NCI-H1105 (cell line): Measurements from ENCODE around the gene SLC25A2.
A peak's percentile ranks its signal among the peaks of the same experiment; 100 is the strongest.
"Not testable (repeated sequence)": the region's sequence is repeated elsewhere in the genome, so short reads cannot be mapped to it uniquely, and the experiment has no call there.

Experiments used
- DNase-seq: peaks from one replicate; lab custom pipeline; 2025; lab: John Stamatoyannopoulos, UW

Gene SLC25A2

DNA sequence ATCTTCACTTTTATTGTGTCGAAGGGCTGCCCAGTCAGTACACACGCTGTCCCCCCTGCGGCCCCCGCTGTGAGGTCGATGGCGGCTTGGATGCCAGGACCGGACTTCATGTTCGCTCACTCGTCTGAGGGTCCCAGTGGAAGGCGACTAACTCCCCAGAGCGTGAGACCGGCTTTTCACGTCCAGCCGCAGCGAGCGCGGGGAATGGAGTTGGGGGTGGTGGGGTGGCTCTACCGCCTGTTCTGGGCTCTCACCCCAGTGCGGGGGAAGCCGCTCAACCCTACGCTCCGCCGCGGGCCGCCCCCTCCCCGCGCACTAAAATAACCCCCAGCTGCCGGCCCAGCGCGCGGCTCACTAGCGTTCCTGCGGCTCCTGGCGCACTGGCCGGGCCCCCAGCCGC lies at the start of gene SLC25A2:
Gene SLC25A2, minus strand, starts transcription at position 294 of the 400 bp plus-strand sequence. Its CDS starts 184 bp downstream, at position 110.
- DNase-seq = no peak

DNA sequence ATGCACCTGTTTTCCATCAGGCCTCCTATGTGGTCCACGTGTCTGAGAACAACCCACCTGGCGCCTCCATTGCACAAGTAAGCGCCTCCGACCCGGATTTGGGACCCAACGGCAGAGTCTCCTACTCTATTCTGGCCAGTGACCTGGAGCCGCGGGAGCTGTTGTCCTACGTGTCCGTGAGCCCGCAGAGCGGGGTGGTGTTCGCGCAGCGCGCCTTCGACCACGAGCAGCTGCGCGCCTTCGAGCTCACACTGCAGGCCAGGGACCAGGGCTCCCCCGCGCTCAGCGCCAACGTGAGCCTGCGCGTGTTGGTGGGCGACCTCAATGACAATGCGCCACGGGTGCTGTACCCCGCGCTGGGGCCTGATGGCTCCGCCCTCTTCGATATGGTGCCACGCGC lies 47.7 kb upstream of the SLC25A2 start:
- no peak for DNase-seq

DNA sequence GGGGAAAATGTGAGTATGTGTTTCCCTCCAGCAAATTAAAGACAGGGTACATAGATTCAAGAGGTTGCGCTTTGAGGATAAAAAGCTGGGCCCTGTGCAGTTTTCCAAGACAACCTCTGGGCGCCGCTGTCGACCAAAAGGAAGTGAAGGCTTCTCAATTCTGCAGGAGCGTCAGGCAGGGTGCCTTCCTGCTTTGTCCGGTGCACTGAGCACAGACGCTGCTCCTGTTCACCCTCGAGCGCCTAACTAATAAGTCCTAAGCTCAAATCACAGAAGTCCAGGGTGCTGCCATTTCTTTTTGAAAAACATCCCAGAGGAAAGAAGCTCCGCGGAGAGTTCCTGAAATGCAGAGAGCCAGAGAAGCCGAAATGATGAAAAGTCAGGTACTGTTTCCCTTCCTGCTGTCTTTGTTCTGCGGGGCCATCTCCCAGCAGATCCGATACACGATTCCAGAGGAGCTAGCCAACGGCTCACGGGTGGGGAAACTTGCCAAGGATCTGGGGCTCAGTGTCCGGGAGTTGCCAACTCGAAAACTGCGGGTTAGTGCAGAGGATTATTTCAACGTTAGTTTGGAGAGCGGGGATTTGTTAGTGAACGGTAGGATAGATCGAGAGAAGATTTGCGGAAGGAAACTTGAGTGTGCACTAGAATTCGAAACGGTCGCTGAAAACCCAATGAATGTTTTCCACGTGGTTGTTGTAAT lies 46.2 kb upstream of the SLC25A2 start, which contains the start of gene PCDHGB1:
Gene PCDHGB1, plus strand, starts transcription at position 183 of the 703 bp plus-strand sequence. Its CDS starts 162 bp downstream, at position 345.
- DNase-seq = no peak

DNA sequence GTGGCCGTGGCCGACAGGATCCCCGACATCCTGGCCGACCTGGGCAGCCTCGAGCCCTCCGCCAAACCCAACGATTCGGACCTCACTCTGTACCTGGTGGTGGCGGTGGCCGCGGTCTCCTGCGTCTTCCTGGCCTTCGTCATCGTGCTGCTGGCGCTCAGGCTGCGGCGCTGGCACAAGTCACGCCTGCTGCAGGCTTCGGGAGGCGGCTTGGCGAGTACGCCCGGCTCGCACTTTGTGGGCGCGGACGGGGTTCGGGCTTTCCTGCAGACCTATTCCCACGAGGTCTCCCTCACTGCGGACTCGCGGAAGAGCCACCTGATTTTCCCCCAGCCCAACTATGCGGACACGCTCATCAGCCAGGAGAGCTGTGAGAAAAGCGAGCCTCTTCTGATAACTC lies 42.2 kb upstream of the SLC25A2 start:
- DNase-seq = not testable (repeated sequence)

DNA sequence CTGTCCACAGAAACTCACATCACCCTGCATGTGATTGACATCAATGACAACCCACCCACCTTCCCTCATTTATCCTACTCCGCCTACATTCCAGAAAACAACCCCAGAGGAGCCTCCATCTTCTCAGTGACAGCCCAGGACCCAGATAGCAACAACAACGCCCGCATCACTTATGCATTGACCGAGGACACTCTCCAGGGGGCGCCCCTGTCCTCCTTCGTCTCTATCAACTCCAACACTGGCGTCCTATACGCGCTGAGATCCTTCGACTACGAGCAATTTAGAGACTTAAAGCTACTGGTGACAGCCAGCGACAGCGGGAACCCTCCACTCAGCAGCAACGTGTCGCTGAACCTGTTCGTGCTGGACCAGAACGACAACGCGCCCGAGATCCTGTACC lies 41.5 kb upstream of the SLC25A2 start:
- no peak for DNase-seq

DNA sequence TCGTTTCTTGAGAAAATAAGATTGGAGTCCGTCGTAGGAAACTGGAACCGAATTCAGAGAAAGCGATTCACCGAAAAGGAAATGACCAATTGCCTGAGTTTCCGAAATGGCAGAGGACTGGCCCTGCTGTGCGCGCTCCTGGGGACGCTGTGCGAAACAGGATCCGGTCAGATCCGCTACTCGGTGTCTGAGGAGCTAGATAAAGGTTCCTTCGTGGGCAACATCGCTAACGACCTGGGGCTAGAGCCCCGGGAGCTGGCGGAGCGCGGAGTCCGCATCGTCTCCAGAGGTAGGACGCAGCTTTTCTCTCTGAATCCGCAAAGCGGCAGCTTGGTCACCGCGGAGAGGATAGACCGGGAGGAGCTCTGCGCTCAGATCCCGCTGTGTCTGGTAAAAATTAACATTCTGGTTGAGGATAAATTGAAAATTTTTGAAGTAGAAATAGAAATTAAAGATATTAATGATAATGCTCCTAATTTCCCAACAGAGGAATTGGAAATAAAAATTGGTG lies 40.2 kb upstream of the SLC25A2 start:
- no peak for DNase-seq

DNA sequence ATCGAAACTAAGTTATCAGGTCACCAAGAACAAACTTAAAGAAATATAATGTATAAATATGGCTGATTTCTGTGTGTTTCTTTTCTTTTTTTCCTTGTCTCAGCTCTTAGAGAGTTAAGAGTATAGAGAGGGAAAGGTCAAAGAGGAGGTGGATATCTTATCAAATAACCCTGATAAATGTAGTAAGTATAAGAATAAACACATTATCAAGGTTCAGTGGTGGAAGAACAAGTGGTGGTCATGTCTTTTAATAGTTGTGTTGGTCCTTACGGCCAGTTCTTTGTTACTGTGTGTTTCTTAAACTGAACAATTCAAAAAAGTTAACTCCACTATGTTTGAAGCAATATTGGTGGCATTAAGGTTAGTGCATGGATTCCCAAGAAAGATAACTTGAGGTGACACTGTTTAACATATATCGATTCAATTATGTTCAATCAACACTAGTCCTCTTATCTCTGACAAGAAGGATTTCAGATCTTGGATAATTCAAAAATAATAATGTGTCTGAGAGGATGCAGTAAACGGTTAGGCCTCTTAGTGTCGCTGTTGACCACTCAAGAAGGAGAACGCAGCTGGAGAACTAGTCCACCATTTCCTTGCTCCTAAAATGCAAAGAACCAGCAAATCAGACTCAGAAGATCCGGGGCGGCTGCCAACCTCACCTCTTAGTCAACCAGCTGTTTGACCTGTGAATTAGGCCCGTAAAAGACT lies 39.5 kb upstream of the SLC25A2 start, which contains the start of gene PCDHGA3:
Gene PCDHGA3, plus strand, starts transcription at position 588 of the 711 bp plus-strand sequence. CDS start 205 bp downstream, outside the sequence.
- no peak for DNase-seq

DNA sequence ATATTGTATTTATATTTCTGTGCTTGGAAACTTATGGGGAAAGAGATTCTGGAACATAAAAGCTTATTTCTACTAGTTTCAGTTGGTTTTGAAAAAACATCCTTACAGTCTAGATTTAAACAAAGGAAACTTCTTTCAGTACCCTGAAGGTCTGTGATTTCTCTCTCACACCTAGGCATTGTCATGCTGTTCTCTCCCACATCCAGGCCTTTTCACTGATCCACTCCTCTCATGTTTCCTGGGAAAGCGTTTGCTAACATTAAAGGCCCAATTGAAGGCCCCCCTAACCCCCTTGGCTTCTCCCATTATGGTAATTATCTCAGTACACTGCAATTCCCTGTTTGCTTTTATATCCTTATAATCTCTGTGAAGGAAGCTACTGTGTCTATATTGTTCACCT lies 38.9 kb upstream of the SLC25A2 start:
- DNase-seq = no peak

DNA sequence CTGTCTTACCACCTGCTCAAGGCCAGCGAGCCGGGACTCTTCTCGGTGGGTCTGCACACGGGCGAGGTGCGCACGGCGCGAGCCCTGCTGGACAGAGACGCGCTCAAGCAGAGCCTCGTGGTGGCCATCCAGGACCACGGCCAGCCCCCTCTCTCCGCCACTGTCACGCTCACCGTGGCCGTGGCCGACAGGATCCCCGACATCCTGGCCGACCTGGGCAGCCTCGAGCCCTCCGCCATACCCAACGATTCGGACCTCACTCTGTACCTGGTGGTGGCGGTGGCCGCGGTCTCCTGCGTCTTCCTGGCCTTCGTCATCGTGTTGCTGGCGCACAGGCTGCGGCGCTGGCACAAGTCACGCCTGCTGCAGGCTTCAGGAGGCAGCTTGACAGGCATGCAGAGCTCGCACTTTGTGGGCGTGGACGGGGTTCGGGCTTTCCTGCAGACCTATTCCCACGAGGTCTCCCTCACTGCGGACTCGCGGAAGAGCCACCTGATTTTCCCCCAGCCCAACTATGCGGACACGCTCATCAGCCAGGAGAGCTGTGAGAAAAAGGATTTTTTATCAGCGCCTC lies 37.0 kb upstream of the SLC25A2 start:
- DNase-seq = not testable (repeated sequence)

DNA sequence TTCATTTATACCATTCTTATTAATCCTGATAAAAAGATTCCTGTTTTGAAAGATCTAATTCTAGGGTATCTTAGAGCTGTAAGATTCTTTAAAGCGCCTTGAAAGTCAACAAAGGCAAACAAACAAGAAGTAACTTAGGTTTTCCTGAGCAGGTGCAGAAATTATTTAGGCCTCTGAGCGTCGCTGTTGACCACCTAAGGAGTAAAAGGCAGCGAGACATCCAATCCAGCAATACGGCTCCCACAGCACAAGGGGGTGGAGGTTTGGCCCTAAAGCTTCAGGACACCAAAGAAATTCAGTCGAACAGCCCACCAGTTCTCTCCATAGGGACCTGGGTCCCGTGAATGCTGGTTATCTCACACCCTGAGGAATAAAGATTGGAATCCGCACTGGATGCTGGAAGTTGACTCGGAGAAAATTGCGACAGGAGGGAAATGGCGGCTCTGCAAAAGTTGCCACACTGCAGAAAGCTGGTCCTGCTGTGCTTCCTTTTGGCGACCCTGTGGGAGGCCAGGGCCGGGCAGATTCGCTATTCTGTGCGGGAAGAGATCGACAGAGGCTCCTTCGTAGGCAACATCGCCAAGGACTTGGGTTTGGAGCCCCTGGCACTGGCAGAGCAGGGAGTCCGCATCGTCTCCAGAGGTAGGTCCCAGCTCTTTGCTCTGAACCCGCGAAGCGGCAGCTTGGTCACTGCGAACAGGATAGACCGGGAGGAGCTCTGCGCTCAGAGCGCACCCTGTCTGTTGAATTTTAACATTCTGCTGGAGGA lies 34.9 kb upstream of the SLC25A2 start, which contains the start of gene PCDHGA2:
Gene PCDHGA2, plus strand, starts transcription at position 223 of the 769 bp plus-strand sequence.
- no peak for DNase-seq

DNA sequence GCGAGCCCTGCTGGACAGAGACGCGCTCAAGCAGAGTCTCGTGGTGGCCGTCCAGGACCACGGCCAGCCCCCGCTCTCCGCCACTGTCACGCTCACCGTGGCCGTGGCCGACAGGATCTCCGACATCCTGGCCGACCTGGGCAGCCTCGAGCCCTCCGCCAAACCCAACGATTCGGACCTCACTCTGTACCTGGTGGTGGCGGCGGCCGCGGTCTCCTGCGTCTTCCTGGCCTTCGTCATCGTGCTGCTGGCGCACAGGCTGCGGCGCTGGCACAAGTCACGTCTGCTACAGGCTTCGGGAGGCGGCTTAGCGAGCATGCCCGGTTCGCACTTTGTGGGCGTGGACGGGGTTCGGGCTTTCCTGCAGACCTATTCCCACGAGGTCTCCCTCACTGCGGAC lies 28.7 kb upstream of the SLC25A2 start:
- DNase-seq = not testable (repeated sequence)

DNA sequence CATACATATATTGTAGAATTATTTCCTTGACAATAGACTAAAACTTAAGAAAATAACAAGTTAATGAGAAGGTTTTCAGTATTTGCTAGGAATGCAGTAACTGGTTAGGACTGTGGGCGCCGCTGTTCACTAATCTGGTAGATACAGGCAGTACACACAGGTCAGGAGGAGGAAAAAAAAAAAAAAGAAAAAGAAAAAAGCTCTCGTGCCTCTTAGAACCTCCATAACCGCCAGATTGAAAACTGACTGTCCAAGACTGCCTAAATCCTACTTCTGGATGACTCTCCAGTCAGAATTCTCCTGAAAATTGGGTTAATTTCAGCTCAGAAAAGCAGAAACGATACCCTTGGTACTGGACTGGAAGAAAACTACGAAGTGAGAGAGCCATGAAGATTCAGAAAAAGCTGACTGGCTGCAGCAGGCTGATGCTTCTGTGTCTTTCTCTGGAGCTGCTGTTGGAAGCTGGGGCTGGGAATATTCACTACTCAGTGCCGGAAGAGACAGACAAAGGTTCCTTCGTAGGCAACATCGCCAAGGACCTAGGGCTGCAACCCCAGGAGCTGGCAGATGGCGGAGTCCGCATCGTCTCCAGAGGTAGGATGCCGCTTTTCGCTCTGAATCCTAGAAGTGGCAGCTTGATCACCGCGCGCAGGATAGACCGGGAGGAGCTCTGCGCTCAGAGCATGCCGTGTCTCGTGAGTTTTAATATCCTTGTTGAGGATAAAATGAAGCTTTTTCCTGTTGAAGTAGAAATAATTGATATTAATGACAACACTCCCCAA lies 26.6 kb upstream of the SLC25A2 start, which contains the start of gene PCDHGA1:
Gene PCDHGA1, plus strand, starts transcription at position 216 of the 782 bp plus-strand sequence.
- DNase-seq = peak; percentile 43

DNA sequence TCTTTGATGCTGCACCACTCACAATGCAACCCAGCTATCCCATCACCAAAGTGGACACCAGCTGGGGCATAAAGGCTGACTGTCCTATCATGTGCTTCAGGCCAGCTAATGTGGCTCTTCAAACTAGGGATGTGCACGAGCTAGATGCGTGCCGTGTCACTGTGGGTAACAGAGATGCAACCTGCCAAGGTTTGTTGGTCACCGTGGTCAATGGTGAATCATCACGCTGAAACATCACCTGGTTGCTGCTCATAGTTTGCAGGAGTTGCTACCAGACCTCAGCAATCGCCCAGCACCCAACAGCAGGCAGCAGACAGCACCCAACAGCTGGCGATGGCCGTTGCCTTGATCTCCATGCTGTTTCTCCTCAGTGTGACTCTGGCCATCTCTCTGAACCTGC lies 24.4 kb upstream of the SLC25A2 start:
- DNase-seq = no peak

DNA sequence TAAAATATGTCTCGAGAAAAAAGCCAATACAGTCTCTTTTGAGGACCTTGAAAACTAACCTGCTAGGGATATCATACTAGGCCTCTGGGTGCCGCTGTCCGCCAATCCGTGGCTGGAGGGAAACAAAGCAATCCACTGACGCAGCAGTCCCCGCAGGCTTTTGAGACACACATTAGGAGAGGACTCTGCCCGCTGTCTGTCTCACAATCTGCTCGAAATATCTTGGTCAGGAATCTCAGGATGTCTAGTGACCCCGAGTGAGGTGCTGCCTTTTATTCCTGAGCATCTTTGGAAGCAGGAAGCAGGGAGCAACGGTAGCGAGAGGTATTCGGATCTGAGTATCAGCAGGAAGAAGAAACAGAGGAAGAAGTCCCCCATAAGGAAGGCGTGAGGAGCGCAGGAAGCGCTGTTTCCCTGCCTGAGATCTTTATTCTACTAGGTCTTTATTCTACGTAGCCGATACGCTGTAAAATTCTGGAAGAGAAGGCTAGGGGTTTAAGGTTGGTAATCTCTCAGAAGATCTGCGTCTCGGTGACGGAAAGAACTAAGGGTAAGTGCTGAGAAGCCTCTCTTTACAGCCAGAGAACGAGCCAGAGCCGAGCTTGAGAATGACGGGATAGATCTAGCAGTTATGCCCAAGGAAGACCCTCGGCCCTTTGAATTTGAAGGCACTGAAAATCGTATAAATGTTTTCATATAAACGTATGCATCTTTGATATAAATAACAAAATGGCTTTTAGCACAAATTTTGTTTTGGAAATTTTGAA lies 22.4 kb upstream of the SLC25A2 start:
- DNase-seq = no peak

DNA sequence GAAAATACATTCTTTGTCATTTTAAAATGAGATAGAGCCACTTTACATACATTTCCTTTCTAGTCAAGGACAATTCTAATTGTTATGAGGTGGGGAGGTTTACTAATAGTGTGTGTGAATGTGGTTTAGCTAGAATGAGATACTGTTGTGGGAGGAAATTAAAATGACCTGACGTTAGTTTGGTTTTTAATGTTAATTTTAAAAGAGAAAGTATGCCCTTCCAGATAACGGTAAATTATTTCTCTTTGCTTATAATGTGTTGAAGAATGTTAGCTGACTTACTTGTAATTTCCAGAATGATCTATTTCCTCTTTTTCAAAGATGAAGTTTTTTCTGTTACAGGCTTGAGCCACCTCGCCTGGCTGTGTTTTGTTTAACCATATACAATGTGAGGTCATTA lies 18.4 kb upstream of the SLC25A2 start:
- no peak for DNase-seq

DNA sequence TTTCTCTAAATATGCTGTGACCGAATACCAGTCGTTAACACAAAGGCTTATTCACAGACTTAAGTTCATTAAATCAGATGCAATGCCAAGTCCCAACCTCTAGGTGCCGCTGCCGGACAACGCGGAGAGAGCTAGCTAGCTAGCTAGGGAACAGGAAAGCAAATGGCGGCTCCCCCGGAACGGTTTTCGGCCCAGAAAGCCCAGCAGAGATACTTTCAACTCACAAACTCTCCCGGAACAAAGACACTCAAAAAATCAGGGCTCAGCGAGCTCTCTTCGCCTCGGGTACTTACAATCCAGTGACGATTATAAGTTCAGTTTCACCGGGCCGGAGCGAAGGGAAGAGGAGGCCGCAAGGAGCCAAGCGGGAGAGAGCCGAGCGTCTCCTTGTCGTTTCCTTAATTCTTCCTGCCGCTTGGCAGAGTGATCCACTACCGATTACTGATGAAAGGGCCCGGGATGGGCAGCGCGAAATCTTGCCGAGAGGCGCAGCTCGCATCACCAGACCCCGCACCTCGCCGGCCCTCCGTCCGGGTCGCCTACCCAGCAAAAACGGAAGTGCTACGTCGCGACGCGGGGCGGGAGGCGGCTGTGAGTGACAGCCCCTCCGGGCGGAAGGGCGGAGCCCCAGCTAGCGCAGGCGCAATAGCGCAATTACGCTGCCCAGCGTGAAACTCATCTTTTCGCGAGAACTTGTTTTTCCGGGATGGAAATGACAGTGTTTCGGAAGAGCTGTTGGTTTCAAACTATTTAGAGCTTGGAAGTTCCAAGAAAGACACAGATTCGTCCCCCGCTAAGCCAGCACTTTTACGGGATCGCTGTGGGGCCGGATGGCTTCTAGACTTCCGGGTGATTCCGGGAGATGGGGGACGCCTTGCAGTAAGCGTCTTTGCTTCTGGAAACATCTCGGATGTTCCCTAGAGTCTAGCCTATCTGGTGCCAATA lies 16.6 kb upstream of the SLC25A2 start, which contains the start of gene TAF7:
Gene TAF7, minus strand, starts transcription at position 560 of the 945 bp plus-strand sequence. CDS start 740 bp downstream, outside the sequence.
- DNase-seq = peak; percentile 64

DNA sequence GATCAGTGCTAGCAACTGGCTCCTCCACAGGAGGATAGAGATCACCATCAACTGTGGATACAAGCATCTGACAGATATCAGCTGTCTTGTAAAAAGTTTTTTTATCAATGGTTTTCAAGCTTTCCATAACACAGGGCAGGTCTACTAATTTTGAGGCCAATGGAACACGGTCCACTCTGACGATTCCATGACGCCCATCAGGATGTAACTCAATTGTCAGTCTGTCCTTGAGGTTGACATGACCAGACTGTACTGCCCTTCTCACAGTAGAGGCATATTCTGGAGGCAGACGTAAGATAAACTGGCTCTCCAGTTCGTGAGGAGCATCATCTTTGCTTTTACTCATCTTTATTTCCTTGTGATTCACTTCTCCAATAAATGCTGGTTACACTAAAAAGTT lies 15.8 kb upstream of the SLC25A2 start:
- DNase-seq = no peak

DNA sequence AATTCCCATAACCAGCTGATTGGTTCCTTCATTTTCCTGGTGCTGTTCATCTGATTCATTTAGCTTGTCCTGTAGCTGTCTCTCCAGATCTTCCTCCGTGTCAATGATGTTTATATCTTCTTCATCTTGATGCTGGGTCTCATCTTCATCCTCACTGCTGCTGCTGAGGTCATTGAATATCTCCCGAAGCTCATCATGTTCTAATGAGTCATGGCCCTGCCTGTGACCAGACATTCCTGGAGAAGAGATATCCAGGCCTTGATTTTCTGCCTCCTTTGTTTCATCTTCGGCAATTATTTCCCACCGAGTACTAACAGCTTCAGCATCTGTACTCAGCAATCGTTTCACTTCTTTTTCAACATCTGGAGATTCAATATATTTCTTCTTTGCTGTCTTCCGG lies 15.4 kb upstream of the SLC25A2 start:
- no peak for DNase-seq

DNA sequence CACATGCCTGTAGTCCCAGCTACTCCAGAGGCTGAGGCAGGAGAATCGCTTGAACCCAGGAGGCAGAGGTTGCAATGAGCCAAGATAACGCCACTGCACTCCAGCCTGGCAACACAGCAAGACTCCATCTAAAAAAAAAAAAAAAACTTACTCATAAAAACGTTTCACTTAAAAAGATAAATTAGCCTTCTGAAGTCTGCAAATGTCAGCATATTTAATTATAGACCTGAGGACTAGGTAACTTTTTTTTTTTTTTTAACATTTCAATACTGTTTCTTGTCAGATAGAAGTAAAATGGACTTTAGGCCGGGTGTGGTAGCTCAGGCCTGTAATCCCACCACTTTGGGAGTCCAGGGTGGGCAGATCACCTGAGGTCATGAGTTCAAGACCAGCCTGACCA lies 13.1 kb upstream of the SLC25A2 start:
- DNase-seq = not testable (repeated sequence)
